ENCODE measurements around the gene CENPE. TPM values are rescaled to one million over a fixed set of nuclear protein-coding genes. Genes with fewer than 3 reads are reported as not detected.

CENPE gene
- polyA plus RNA-seq, 1 donor (not counting 4 experiments of a cell fraction or from before 2014, with no cell fraction given): 6.1 TPM

- Histone ChIP-seq H3K27me3 (ENCODE audit: control insufficient read depth, extremely low read depth, insufficient read depth, low read length) (no peaks in the 10 kb centered on the region), H3K9me1 (ENCODE audit: control insufficient read depth, extremely low read depth, insufficient read depth, low read length) (no peaks in the 10 kb centered on the region), H3K4me3 (ENCODE audit: control insufficient read depth in 2 of 3, extremely low read depth in 1 of 3, insufficient read depth in 2 of 3, low read depth in 1 of 3, low read length in 3 of 3) (peak overlapping the region in 2 of 3 experiments; percentile 87 to 88), H3K9ac (ENCODE audit: control insufficient read depth, extremely low read depth, insufficient read depth, low read length) (peak overlapping the region; percentile 80), H3K9me3 (ENCODE audit: control insufficient read depth, low read depth, low read length) (no peaks in the 10 kb centered on the region), H3K79me2 (ENCODE audit: control insufficient read depth, insufficient read depth, low read length) (peaks cover 19% of the 10 kb centered on the region), H3K4me2 (ENCODE audit: control insufficient read depth, extremely low read depth, insufficient read depth, low read depth, low read length) (peak overlapping the region; percentile 89), H2AFZ (ENCODE audit: control insufficient read depth, low read length) (peak overlapping the region; percentile 99), H4K20me1 (ENCODE audit: control insufficient read depth, extremely low read depth, insufficient read depth, low read length) (no peaks in the 10 kb centered on the region), H3K4me1 (ENCODE audit: control insufficient read depth, extremely low read depth, insufficient read depth, low read length) (peaks cover 10% of the 10 kb centered on the region), H3K36me3 (ENCODE audit: control insufficient read depth in 2 of 2, extremely low read depth in 1 of 2, insufficient read depth in 2 of 2, low read length in 2 of 2) (peaks cover 0 to 4% of the 10 kb centered on the region in 2 experiments), H3K27ac (ENCODE audit: control insufficient read depth, insufficient read depth, low read length) (peak overlapping the region; percentile 83)
- DNase-seq (ENCODE audit: low read depth, low spot score): no peak
- dilution Hi-C loops (cut with MboI; ENCODE audit: extremely low pct_ligation_motif_present, low sequenced_read_pairs): no loop called here
- TF ChIP-seq CTCF (optimal IDR thresholded peaks at IDR 0.05 in 1 of 3, IDR thresholded peaks at IDR 0.05 in 1 of 3, conservative IDR thresholded peaks at IDR 0.05 in 1 of 3; ENCODE audit: extremely low read depth in 1 of 3, insufficient read depth in 2 of 3, low read length in 3 of 3): no peak
- TF ChIP-seq EZH2 (IDR thresholded peaks at IDR 0.05; ENCODE audit: low read length): no peak
- no peak for FAIRE-seq
These were observed 866 bp upstream of the CENPE start for GRCh38 chr4:103199009-103199408.

- no peaks in the 10 kb centered on the region for H3K9me3 ChIP-seq (ENCODE audit: control insufficient read depth, low read depth, low read length)
- H4K20me1 ChIP-seq (ENCODE audit: control insufficient read depth, extremely low read depth, insufficient read depth, low read length): no peaks in the 10 kb centered on the region
- H3K27ac ChIP-seq (ENCODE audit: control insufficient read depth, insufficient read depth, low read length): peak overlapping the region; percentile 83
- peak overlapping the region; percentile 82 to 88 (median 87) for H3K4me3 ChIP-seq (ENCODE audit: control insufficient read depth in 2 of 3, extremely low read depth in 1 of 3, insufficient read depth in 2 of 3, low read depth in 1 of 3, low read length in 3 of 3)
- no peak for TF ChIP-seq CTCF (optimal IDR thresholded peaks at IDR 0.05 in 1 of 3, IDR thresholded peaks at IDR 0.05 in 1 of 3, conservative IDR thresholded peaks at IDR 0.05 in 1 of 3; ENCODE audit: extremely low read depth in 1 of 3, insufficient read depth in 2 of 3, low read length in 3 of 3)
- no peak for TF ChIP-seq EZH2 (IDR thresholded peaks at IDR 0.05; ENCODE audit: low read length)
- peaks cover 19% of the 10 kb centered on the region for H3K79me2 ChIP-seq (ENCODE audit: control insufficient read depth, insufficient read depth, low read length)
- no peak for DNase-seq (ENCODE audit: low read depth, low spot score)
- H3K27me3 ChIP-seq (ENCODE audit: control insufficient read depth, extremely low read depth, insufficient read depth, low read length): no peaks in the 10 kb centered on the region
- peaks cover 10% of the 10 kb centered on the region for H3K4me1 ChIP-seq (ENCODE audit: control insufficient read depth, extremely low read depth, insufficient read depth, low read length)
- peak overlapping the region; percentile 80 for H3K9ac ChIP-seq (ENCODE audit: control insufficient read depth, extremely low read depth, insufficient read depth, low read length)
- H3K4me2 ChIP-seq (ENCODE audit: control insufficient read depth, extremely low read depth, insufficient read depth, low read depth, low read length): peak overlapping the region; percentile 89
- no peak for FAIRE-seq
- H2AFZ ChIP-seq (ENCODE audit: control insufficient read depth, low read length): peak overlapping the region; percentile 92
- H3K36me3 ChIP-seq (ENCODE audit: control insufficient read depth in 2 of 2, extremely low read depth in 1 of 2, insufficient read depth in 2 of 2, low read length in 2 of 2): peaks cover 0 to 8% of the 10 kb centered on the region in 2 experiments
- H3K9me1 ChIP-seq (ENCODE audit: control insufficient read depth, extremely low read depth, insufficient read depth, low read length): no peaks in the 10 kb centered on the region
- dilution Hi-C loops (cut with MboI; ENCODE audit: extremely low pct_ligation_motif_present, low sequenced_read_pairs): no loop called here
These were observed 405 bp downstream of the CENPE start for GRCh38 chr4:103197765-103198110.

Data from keratinocyte (primary cell).